Activated CD4-positive, alpha-beta T cell treated with anti-CD3 and anti-CD28 coated beads, Interleukin-2, Interleukin-6, amounts not matched to agents 100 ng/mL and 50 ng/mL, durations not matched to agents 16 hours and 8 hours (primary cell): Measurements from ENCODE around the gene SIPA1L3.
"Not testable (repeated sequence)": the region's sequence is repeated elsewhere in the genome, so short reads cannot be mapped to it uniquely, and the experiment has no call there.

Experiments used
- DNase-seq: peaks from one replicate; pipeline ENCODE4 v3.0.0-alpha.2; 2020

The SIPA1L3 gene

GRCh38 chr19:38047049-38047438 is 140.0 kb downstream of the SIPA1L3 start:
- DNase-seq, result no peak

GRCh38 chr19:38047641-38048040 is 140.6 kb downstream of the SIPA1L3 start:
- DNase-seq, result no peak

DNA sequence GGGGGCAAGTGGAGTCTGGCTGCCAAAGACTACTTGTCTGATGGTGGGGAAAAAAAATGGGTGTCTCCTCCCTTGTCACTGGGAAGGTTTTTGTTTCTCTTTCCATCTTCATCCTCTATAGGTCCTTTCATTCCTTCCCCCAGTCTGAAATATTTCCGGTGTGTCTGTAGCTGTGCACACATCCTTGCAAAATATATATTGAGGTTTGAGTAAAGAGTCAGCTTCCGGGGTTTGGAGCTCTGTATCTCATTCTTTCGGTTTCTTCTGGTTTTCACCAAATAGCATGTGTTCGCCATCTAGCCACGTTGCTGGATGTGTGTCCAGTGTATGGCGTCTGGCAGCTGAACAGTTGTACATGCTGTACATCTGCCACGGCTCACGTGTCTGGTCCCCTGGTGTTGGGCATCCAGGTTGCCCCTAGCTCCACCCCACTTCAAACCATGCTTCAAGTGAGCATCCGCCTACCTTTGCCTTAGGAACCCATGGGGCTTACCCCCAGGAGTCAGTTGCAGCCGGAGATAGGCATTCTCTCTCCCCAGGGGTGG is 142.2 kb downstream of the SIPA1L3 start:
- peak; percentile 80 for DNase-seq

GRCh38 chr19:38055010-38055409 is 148.0 kb downstream of the SIPA1L3 start:
- no peak for DNase-seq

- DNase-seq, result no peak
Observed at GRCh38 chr19:38055655-38056521, 148.9 kb downstream of the SIPA1L3 start.

DNA sequence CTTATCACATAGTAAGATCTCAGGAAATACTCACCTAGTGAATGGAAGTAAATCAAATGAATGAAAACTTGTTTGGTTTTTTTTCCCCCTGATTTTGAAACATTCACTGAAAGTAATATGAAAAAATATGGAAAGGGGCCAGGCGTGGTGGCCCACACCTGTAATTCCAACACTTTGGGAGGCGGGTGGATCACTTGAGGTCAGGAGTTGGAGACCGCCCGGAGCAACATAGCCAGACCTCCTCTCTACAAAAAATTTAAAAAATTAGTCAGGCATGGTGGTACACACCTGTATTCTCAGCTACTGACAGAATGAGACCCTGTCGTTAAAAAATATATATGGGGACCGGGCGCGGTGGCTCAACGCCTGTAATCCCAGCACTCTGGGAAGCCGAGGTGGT is 149.6 kb downstream of the SIPA1L3 start:
- DNase-seq, result no peak

DNA sequence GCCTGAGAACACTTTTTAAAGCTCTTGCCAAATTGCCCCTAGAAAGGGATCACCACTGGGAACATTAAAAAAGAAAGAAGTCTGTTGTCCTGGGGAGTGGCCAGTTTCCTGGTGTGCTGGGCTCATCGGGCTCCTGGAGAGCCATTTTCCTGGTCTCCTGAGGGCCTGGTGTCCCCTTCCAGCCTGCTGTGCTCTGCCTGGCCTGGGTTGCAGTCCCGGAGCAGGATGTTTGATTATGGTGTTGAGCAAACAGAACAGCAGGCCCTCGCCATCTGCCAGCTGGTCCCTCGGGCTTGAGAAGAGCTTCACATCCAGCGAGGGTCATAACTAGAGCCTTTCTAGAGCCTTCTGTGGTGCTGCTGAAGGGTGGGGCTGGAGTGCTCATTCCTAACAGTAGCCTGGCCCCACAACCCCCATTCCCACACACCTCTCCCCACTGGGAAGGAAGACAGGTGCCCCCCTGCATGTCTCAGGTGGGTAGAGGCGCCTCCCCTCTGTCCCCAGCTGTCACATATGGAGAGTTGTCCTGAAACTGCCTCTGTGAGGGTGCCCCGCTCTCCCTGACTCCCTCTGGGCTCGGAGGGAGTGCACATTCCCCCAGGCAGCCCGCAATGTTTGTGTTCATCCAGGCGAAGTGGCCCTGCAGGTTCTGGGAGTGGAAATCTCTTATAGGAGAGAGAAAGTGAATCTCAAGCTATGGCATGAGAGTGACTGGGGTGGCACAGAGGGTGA is 151.1 kb downstream of the SIPA1L3 start:
- DNase-seq, result no peak

DNA sequence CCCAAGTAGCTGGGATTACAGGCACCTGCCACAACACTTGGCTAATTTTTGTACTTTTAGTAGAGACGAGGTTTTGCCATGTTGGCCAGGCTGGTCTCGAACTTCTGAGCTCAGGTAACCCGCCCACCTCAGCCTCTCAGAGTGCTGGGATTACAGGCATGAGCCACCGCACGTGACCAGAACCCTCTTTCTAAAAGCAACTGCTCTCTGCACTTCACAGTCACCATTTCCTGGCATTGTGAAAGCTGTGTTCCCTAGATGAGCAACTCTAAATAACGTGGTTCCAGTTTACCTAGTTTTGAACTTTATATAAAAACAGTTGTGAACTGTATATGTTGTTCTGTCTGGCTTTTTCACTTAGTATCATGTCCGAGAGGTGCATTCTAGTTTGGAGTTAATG is 152.9 kb downstream of the SIPA1L3 start:
- DNase-seq, result peak; percentile 59

- DNase-seq, result no peak
Observed at GRCh38 chr19:38060331-38060730, 153.3 kb downstream of the SIPA1L3 start.

GRCh38 chr19:38061294-38061693 is 154.3 kb downstream of the SIPA1L3 start:
- DNase-seq, result no peak

DNA sequence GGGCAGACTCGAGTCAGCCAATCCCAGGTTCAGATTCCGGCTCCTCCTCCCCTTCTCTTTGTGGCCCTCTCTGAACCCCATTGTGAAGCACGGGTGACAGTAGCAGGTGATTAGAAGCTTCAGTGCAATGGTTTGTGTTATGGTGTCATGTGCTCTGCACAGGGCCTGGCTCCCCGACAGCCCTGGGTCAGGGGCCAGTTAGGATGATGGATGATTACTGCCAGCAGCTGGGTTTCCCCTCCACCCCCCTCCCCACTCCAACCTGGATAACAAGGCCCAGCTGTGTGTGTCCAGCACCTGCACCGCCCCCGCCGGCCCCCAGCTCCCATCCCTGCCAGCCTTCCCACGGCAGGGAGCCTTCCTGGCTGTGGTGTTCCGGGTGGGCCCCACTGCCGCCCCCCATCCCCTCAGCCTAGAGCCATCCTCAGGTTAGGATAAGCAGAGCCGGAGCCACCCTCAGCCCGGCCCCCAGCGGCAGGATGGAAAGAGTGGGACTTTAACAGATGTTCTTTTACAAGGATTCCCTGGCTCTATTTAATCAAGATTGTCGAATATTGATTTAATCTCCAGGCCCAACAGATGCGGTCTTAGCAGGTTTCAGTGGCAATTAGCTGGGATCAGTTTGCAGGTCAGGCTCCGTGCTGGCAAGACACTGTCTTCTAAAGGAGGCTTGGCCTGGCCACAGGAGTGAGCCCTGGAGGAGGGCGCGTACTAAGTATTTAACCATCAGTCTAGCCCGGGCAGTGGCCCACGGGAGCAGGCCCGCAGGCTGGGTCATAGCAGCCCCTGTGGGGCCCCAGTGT is 156.2 kb downstream of the SIPA1L3 start:
- no peak for DNase-seq

DNA sequence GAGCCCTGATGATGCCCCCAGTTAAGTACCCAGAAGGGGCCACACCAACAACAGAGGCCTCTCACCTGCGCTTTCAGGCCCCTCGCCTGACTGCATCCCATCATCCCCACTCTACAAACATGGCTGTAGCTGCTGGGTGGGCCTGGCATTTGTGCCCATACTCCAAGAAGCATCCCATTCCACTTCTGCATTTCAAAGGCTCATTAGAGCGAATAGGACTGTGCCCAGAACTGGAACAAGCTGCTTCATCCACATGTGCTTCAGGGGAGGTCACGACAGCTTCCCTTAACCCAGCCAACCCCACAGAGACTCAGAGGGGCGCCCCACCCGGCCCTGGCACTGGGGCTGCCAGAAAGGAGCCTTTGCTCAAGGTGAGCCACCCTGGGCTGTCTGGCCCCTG is 156.9 kb downstream of the SIPA1L3 start:
- DNase-seq, result no peak

DNA sequence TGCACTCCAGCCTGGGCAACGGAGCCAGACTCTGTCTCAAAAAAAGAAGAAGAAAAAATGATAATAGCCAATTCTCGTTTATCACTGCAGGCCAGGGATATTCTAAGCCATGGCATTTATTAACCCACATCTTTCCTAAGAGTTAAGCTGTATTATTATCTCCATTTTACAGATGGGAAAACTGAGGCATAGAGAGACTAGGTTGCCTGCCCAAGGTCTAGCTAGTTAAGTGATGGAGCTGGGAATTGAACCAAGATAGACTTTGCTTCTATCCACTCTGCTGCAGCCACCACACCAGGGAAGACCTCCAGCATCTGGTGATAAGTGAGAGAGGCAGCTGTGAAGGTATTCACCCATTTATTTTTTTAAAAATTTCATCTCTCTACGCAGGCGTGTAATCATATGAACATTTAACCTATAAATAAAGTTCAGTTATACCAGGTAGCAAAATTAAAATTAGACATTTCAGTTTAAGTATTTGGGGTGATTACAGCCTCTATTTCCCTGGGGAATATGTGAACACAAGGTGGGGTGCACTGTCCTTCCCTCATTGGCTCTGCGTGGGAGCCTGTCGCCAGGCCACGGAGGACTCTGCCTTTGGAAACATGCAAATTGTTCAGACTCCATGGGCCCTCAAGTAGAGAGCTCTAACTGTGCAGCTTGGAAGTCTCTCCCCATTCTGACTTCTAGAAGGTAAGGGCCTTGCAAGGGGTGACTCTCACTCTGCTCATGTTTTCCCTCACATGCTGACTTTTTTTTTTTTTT is 157.8 kb downstream of the SIPA1L3 start:
- DNase-seq, result no peak

- not testable (repeated sequence) for DNase-seq
Observed at GRCh38 chr19:38065775-38066174, 158.8 kb downstream of the SIPA1L3 start.

GRCh38 chr19:38068826-38069225 is 161.8 kb downstream of the SIPA1L3 start:
- no peak for DNase-seq

DNA sequence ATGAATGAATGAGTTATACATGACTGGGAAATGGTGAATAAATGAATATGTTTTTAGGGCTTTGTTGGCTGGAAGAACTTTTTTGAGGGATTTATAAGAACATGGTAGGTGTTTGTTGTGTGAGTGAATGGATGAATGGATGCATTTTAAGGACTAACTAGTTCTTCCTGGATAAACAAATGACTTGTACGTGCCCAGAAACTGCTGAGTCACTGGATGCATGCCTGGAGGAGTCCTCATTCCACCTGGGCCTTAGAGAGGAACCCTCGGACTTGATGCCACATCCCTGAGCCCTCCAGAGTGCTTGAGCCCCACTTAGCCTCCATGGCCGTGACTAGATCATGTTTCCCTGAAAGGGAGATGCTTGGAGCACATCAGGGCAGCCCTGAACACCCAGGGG is 163.6 kb downstream of the SIPA1L3 start:
- DNase-seq, result no peak

- DNase-seq, result not testable (repeated sequence)
Observed at GRCh38 chr19:38071054-38071453, 164.0 kb downstream of the SIPA1L3 start.

DNA sequence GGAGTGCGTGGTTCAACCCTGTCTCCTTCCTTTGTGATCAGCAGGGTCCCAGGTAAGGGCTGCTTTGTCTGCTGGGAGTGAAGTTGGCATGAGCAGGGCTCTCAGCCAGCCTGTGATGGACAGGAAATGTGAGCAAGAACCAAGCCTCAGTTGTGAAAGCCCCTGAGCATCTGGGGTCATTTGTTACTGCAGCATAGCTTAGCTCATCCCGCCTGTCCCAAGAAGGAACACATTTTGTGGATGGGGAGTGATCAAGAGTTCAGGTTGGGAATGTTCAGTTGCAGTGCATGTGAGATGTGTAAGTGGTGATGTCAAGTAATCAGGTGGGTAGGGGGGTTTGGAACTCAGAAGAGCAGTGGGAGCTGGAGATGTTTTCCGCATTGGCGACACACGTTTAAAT is 164.6 kb downstream of the SIPA1L3 start:
- DNase-seq, result no peak

GRCh38 chr19:38072776-38073750 is 166.1 kb downstream of the SIPA1L3 start:
- DNase-seq, result no peak

DNA sequence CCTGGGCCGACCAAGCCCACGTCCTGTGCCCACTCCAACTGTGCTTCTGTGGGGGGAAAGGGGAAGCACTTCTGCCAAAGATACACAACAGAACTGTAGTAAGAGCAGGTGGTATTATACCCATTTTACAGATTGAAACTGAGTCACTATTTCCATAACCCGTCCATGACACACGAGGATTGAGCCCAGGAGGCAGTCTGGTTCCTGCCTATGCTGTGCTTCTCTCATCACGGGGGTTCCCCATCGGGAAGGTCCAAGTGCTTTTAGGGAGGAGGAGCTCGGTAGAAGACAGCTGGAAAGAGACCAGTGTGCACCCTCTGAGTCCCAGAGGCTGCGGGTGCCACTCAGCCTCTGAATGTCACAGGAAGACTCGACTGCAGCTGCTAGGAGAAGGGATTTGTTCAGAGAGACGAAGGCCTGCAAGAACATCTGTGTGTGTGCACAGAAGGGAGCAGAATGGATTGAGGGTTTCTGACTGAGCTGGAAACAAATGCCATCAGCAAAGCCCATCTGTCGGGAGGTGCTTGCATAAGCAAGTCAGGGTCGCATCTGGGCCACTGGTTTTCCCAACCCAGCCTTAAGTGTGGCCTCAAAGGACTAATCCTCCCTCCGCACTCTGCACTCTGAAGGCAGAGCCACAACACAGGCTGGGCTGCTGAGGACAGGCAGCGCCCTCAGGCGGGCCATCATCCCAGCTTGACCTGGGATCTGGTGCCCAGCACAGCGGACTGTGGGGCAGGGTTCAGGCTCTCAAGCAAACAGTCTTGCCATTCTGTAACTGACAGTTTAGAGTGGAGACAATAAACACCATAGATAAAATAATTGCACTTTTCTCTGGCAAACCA is 167.1 kb downstream of the SIPA1L3 start:
- peak; percentile 9 for DNase-seq
